NCI-H2227 (cell line): Measurements from ENCODE around the gene TLX1.

ENCODE experiments used
- DNase-seq: peaks from one replicate; lab custom pipeline; 2025; ENCODE audit not compliant: unreplicated experiment; lab: John Stamatoyannopoulos, UW

TLX1 gene

DNA sequence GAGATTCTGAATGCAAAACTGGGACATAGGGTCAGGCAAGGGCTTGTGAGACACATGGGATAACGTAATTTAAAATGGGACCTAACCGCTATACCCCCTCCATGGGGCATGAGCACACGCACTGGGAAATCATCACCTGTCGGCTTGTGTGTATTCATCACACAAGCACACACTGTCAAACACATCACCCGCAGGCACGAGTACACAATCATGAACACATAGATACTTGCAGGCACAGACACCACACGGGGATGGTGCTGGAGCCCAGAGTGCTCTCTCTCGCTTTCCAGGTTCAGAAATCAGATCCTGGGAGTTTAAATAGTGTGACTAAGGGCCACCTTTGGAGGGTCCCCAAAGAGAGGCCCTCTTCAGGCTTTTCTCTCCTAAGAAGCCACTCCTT is 19.6 kb upstream of the TLX1 start:
- DNase-seq = no peak

- DNase-seq = no peak
Measured at GRCh38 chr10:101112799-101113594, 18.1 kb upstream of the TLX1 start.

GRCh38 chr10:101113890-101114403 is 17.2 kb upstream of the TLX1 start:
- no peak for DNase-seq

- DNase-seq = no peak
Measured at GRCh38 chr10:101114646-101115045, 16.5 kb upstream of the TLX1 start.

DNA sequence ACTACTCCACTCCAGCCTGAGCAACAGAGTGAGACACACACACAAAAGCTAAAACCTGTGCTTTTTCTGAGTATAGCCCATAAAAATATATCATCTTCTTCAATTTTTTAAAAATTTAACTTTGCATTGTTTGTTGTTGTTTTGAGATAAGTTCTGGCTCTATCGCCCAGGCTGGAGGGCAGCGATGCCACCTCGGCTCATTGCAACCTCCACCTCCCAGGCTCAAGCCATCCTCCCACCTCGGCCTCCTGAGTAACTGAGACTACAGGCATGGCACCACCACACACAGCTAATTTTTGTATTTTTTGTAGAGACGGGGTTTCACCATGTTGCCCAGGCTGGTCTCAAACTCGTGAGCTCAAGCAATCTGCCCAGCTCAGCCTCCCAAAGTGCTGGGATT is 14.3 kb upstream of the TLX1 start:
- no peak for DNase-seq

DNA sequence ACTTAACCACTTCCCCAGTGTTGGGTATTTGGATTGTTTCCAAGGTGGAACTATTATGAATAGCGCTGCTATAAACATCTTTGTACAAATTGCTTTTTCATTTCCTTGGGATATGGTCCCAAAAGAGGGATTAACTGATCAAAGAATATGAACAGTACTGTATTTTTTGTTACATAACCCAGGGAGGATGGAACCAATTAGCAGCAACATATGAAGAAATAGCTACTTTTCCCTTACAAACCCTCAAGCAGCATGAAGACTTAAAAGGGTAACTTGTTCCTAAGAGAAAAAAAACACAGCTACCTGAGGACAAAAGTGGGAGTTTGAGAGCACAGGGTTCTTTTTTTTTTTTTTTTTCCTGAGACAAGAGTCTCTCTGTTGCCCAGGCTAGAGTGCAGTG is 13.1 kb upstream of the TLX1 start:
- no peak for DNase-seq

GRCh38 chr10:101120520-101120883 is 10.6 kb upstream of the TLX1 start:
- DNase-seq = no peak

DNA sequence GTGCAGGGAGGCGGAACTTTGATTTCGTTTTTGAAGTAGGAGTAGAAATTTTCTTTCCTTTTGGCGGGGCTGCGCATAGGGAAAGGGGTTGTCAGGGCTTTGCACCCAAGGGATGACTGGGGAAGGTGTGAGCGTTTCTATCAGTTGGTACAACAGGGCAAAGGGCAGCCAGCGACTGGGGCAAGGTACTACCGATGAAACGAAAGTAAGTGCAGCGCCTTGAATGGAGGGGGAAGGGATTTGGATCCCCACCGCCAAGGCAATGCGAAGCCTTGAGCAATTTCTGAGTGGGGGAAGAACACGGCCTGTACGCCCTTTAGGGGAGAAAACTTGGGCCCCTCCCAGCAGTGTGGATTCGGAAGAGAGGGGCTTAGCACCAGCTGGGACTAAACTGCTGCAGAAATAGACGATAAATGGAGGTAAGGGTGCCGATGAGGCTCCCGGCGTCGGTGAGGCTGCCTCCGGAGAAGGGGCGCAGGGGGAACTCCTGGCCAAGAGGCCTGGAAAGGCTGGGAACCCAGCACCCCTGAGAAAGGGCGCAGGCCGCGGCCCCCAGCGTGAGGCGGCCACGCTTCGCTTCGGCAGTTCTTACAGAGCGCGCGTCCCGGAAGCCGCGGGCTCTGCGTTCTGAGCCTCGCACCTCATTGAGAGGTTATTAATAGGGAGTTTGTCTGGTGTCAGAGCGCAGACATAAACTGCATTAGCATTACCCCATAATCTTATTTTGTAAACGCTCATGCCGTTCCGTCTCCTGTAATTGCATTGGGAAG is 10.0 kb upstream of the TLX1 start:
- no peak for DNase-seq

DNA sequence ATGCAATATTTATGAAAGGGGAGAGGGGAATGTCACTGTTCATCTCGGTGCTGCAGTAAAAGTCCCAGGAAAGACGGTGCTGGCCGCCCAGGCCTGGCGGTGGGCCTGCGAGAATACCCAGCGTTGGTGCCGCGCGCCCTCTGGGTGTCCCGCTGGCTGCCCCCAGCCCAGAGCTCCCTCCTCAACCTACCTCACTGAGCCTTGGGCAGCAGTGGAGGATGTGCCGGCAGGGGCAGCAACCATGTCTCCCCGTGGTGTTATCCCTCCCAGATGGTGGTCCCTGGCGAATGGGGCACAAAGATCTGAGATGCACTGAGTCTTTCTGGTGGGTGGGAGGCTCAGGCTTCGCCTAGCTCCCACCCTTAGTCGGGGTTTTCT is 9.5 kb upstream of the TLX1 start:
- DNase-seq = no peak

DNA sequence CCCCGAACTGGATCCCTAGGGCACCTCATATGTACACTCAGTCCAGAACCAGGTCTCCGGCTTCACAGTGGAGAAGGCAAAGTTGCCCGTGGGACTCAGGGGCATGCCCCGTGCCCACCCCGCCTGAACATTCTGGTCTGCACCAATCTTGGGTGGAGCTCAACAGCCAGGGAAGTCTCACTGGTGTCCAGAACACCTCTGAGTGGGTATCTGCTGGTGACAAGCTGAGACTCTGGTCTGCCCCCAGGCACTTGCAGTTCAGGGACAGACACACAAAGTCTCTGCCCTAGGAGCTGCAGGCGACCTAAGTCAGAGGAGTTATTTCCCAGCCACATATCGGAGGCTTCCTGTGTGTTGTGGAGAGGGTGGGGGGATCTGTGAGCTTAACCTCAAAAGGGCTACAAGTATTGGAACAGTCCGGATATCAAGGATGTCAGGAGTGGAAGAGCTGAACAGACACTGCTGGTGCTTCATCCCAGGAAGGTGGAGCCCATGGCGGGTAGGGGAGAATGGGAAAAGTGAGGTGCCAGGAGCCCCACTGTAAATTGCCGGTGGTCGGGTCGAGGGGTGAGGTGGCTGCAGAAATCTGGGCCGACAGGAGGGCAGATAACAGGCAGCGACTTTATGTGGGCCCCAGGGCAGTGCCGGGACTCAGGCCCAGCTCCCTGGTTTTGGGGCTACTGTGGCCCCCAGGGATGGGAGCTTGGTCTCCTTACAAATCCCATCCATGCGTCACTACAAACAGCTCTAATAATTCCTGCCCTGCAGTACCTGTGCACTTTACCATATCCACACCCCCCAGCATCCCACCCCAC is 8.6 kb upstream of the TLX1 start:
- no peak for DNase-seq

GRCh38 chr10:101123085-101123814 is 7.8 kb upstream of the TLX1 start:
- peak; percentile 38 for DNase-seq

GRCh38 chr10:101123815-101124617 is 7.1 kb upstream of the TLX1 start:
- no peak for DNase-seq

GRCh38 chr10:101124933-101125332 is 6.2 kb upstream of the TLX1 start:
- DNase-seq = no peak

GRCh38 chr10:101126684-101127628 is 4.1 kb upstream of the TLX1 start:
- DNase-seq = no peak

DNA sequence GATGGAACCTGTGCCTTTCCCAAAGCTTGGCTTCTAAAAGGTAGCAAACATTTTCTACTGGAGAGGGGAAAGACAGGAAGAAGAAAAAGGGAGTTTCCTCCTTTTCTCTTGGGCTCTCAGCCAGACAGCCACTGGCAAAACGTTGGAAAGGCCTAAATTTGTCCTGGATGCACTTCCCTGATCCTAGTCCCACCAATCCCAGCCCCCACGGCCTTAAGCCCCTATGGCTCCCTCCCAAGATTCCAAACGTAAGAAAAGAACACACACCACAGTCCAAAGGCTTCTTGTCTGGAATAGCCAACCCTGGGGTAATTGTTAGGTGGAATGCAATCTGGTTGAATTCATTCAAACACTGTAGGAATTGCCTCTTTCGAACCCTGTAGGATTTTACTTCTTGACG is 959 bp upstream of the TLX1 start:
- DNase-seq = no peak

GRCh38 chr10:101131962-101132635 is 999 bp downstream of the TLX1 start:
- no peak for DNase-seq

DNA sequence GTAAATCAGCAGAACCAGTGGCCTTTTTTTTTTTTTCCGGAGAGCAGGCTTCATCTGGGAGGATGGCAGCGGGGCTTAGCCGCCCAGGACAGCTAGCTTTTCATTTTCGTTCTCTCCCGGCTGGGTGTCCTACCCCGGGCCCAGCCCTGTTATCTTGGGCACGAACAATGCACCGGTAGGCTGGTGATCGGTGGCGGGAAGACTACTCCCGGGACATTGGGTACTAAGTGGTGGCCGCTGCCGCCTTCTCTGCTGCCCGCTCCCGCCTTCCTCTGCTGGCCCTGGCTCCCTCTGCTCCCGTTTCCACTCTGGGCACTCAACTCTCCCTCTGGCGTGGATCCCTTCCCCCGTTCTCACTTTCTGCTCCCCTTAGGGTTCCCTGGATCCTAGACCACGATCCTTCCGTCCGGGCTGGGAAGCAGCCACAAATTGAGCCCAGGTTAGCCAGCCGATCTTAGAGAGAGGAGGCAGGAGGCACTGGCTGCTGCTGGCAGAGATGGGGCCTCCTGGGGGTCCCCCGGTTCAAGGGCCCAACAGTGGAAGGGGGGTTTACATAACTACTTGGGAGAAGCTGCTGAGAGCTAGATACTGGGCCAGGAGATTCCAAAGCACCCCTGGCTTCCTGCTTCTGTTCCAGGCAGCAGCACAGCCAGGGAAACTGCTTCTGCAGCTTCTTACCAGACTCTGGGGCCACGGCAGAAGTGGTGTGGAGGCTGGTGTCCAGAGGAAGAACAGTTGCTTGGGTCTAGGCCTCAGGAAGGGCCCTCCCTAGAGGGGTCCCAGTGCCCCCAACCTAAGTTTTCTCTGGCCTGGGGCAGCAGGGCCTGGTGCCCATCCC is 1.8 kb downstream of the TLX1 start:
- DNase-seq = no peak
